GM19238 (cell line): Measurements from ENCODE around the gene LCP1.
"Not testable (repeated sequence)": the region's sequence is repeated elsewhere in the genome, so short reads cannot be mapped to it uniquely, and the experiment has no call there.

Experiments
- DNase-seq: peaks from one replicate; pipeline ENCODE4 v3.0.0; 2011; ENCODE audit warnings: low spot score; ENCODE audit not compliant: insufficient read length

LCP1 gene

GRCh38 chr13:46182491-46182877, 507 bp upstream of the LCP1 start:
- DNase-seq: no peak

- DNase-seq: no peak
These were observed 569 bp downstream of the LCP1 start for GRCh38 chr13:46181377-46181839.

GRCh38 chr13:46179969-46180763, 1.8 kb downstream of the LCP1 start:
- DNase-seq: no peak

DNA sequence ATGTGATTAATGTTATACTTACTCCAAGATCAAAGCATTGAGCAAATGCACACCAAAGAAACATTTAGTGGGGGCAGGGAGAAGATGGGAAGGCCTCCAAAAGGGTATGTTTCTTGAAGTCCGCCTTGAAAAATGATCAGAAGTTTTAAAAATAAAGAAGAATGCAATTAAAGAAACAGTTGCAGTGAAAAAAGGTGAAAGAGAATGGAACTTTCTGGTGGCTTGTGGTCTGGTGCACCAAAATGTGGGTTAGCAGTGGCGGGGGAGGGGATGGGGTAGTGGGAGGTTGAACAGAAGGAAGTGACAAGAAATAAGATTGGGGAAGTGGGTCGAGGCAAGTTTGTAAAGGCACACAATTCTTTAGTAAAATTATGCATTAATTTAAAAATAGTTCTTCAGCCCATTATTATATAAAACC, 2.5 kb downstream of the LCP1 start:
- no peak for DNase-seq

- no peak for DNase-seq
These were observed 3.2 kb downstream of the LCP1 start for GRCh38 chr13:46178821-46179220.

GRCh38 chr13:46178143-46178542, 3.8 kb downstream of the LCP1 start:
- no peak for DNase-seq

GRCh38 chr13:46176756-46177155, 5.2 kb downstream of the LCP1 start:
- DNase-seq: no peak

DNA sequence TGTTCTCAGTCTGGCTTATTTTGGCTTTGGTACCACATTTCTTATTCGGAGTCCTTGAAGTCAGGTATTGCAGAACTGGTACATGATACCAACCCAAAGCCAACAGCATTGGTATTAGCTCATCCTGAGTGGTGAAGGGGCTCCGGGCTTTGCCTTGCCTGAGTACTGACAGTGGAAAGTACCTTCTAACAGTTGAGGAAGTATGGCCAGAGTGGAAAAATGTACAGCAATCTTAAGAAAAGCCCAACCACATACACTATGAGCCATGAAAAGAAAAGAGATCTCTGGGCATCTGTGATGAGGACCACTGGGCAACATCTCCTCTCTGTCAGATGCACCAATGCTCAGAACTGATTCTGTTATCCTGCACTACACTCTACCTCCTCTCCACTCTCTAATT, 8.3 kb downstream of the LCP1 start:
- no peak for DNase-seq

- DNase-seq: no peak
These were observed 9.4 kb downstream of the LCP1 start for GRCh38 chr13:46172531-46172991.

- DNase-seq: no peak
These were observed 10.2 kb downstream of the LCP1 start for GRCh38 chr13:46171739-46172138.

DNA sequence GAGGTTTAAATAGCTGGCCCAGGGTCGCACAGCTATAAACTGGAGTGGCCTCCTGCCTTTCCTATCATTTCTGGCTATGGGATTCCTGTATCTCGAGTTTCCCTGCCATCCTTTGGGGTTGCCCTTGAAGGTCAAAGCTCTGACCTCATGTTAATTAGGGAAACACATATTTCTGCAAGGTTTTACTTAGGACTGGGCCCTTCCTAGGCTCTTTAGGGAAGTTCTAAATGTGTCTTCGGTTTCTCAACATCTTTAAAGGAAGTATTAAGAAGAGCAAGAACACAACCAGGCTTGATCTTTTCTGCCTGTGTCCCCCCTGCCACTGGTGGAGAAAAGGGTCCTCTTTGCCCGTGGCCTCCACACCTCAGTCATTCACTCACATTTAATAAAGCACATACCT, 10.8 kb downstream of the LCP1 start:
- DNase-seq: no peak

GRCh38 chr13:46170687-46171086, 11.3 kb downstream of the LCP1 start:
- DNase-seq: no peak

DNA sequence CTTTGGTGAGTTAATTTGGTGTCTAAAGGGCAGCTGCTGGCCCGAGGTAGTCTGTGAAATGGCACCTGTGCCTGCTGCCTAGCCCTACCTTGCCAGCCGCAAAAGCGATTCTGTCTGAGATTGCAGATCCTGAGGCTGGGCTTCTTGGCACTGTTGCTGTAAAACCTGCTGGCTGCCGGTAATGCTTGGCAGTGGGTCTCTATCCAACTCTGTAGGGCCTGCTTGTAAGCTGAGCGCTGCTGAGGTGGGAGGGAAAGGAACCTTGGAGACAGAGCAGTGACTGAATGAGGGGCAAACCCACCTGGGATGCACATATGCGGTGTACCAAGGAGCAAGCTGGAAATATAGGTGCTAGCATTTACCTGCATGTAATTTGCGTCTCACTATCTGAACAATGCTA, 11.7 kb downstream of the LCP1 start:
- no peak for DNase-seq

GRCh38 chr13:46169758-46170157, 12.2 kb downstream of the LCP1 start:
- no peak for DNase-seq

DNA sequence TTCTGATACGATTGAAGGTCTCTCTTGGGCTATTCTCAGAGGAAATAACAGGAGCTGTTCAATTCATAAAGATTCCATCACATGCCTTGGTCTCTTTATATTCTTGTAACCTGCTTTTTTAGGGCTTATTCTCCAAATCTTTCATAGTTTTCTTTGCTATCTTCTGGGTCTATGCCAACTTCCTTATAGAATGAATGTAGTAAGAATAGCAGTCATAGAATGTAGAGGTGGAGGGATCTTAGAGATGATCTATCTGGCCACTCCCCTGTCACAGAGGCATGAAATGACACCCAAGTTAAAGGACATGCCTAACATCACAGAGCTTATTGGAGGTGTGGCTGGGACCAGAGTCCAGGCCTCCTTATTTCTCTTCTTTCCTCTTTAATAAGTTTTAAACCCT, 13.2 kb downstream of the LCP1 start:
- DNase-seq: no peak

DNA sequence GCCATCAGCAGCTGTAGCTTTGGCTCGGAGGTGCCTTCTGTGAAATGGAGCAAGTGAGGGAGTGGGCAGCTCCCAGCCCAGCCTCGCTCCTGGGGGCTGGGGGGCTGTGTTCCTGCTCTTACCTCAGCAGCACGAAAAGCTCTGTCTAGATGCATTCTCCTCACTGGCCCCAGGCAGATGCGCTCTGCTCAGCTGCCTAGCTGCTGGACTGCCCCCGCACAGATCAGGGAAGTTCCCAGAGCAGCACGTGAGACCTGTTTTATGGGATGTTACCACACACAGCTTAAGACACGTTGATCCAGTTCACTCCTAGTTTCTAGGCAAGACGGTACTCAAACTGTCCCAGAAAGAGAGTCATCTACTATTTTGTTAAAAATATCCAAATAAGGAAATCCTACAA, 13.6 kb downstream of the LCP1 start:
- no peak for DNase-seq

DNA sequence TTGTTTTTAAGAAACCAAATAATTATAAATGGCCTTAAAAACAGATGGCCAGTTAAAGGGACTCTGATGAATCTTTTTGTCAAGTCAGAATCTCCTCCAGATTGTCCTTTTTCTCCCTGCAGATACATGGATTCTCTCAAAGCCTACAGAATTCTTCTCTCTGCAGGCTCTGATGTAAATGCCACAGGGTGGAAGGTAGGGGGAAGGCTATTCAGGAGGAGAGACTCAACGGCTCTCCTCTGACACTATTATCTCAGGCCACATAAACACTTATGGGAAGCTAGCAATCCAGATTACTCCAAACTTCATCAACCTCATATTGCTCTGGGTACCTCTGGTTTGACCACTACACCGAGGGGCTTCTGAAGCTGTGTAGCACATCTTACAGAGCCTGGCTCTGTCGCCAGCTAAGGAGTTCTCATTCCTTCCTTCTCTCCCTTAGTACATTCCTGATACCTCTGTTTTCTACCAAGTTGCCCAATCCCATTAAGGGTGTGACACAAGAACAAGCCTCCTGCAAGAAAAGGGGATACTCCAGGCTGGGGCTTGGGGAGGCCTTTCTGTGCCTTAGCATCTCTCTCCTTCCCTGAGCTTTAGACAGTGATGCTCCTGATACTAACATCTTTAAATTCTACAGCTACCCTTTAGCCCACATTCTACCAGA, 14.9 kb downstream of the LCP1 start:
- DNase-seq: no peak

DNA sequence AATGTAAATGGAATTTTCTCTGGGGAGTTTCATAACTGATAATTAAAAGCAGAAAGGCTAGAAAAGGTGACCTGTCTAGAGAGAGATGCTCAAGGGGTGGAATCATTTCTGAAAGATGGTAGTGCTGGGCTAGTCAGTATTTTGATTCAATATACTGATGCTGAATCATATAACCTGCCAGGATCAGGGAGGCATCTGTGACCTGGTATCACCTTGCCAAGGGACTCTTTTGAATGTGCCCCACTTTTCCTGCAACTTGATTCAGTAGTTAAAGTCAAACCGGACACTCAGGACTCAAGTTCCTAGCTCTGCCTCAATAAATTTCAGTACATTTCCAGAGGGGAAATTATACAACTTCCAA, 15.8 kb downstream of the LCP1 start:
- DNase-seq: no peak

DNA sequence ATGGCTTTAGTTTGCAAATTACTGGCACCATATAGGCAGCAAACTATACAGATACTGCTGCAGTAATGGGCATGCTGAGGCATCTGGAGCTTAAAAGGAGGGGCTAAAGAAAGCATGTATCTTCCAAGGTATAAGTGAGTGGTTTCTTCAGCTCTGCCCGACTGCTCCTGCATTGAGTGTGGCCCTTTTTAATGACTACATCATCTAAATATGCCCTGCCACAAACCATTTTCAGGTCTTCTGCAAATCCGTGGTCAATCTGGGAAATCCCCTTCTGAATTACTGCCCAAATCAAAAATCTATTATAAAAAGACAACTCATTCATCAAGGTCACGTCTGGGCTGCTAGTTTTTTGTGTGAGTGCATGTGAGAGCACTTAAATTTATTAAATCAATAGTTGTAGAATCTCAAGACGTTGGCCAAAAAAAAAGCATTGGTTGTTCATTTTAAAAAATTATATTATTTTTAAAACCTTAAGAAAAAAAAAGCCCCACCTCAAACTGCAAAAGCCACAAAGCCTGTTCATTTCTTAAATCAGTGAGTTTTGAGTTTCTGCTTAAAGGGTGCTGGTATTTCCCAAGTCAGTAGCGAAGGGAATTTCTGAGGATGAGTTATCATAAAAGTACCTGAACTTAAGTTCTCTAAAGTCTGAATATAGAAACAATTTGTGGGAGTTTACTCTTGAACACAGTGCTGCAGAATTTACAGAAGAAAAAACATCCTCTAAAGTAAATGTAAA, 16.3 kb downstream of the LCP1 start:
- DNase-seq: no peak

DNA sequence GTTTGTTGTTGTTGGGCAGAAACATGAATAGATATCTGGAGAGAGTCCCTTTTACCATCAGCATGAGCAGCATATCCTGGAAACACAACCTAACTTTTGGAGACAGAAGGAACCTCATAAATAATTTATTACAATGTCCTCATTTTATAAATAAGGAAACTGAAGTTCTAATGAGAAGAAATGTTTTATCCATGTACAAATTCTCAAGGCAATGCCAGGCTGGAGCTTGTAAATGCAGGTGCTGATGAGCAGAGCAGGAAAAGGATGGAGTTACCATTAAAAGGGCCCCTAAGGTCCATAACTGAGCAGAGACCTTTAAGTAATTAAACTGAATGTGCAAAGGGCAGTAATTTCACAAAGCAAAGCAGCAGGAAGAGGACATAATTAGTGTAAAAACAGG, 17.3 kb downstream of the LCP1 start:
- DNase-seq: no peak

DNA sequence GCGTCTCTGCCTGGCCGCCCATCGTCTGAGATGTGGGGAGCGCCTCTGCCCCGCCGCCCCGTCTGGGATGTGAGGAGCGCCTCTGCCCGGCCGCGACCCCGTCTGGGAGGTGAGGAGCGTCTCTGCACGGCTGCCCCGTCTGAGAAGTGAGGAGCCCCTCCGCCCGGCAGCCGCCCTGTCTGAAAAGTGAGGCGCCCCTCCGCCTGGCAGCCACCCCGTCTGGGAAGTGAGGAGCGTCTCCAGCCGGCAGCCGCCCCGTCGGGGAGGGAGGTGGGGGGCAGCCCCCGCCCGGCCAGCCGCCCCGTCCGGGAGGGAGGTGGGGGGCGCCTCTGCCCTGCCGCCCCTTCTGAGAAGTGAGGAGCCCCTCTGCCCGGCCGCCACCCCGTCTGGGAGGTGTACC, 19.2 kb downstream of the LCP1 start:
- not testable (repeated sequence) for DNase-seq

GRCh38 chr13:46160471-46161066, 21.4 kb downstream of the LCP1 start:
- peak; percentile 41 for DNase-seq
